Stimulated activated CD8-positive, alpha-beta memory T cell treated with anti-CD3 and anti-CD28 coated beads, Interleukin-12 subunit alpha, Interleukin-12 subunit beta, amount 100 ng/mL, for 24 hours (primary cell): ENCODE measurements around the gene DAB2.
"Not testable (repeated sequence)": the region's sequence is repeated elsewhere in the genome, so short reads cannot be mapped to it uniquely, and the experiment has no call there.

ENCODE experiments used
- DNase-seq: peaks from one replicate; pipeline ENCODE4 v3.0.0-alpha.2; 2020; ENCODE audit errors: extremely low read depth

Gene DAB2

GRCh38 chr5:39340506-39340905, 84.3 kb downstream of the DAB2 start:
- DNase-seq = no peak

GRCh38 chr5:39337252-39337915, 87.4 kb downstream of the DAB2 start:
- DNase-seq = no peak

DNA sequence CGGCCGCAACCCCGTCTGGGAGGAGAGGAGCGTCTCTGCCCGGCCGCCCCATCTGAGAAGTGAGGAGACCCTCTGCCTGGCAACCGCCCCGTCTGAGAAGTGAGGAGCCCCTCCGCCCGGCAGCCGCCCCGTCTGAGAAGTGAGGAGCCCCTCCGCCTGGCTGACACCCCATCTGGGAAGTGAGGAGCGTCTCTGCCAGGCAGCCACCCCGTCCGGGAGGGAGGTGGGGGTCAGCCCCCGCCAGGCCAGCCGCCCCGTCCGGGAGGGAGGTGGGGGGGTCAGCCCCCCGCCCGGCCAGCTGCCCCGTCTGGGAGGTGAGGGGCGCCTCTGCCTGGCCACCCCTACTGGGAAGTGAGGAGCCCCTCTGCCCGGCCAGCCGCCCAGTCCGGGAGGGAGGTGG, 90.5 kb downstream of the DAB2 start:
- not testable (repeated sequence) for DNase-seq

- DNase-seq = no peak
Measured at GRCh38 chr5:39333104-39333503, 91.7 kb downstream of the DAB2 start.

GRCh38 chr5:39331861-39332381, 92.9 kb downstream of the DAB2 start:
- DNase-seq = no peak

DNA sequence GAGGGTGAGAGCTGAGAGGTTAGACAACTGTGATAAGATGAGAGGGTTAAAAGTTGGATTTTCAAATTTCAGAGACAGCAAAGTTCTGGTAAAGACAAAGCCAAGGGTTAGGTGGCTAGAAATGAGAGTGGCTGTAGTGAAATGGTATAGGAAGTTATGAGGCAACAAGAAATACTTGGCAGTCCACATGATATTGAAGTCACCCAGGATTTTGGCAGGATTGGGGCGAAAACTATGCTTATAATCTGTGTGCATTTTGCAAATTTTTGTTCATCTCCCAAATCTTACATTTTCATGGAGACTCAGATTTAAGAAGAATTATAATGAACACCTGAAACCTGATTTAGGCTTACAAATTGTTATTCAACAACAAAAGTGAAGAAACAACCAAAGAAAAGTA, 96.0 kb downstream of the DAB2 start:
- no peak for DNase-seq

DNA sequence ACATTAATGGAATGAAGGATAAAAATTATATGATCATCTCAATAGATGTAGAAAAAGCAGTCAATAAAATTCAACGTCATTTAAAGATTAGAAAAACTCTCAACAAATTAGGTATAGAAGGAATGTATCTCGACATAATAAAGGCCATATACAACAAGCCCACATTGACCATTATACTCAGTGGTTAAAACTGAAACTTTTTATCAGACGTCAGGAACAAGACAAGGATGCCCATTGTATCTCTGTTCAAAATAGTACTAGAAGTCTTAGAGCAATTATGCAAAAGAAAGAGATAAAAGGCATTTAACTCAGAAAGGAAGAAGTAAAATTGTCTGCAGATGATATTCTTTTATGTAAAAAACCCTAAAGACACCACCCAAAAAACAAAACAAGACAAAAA, 101.2 kb downstream of the DAB2 start:
- no peak for DNase-seq
